ENCODE data around the gene MMS22L. TPM values are rescaled to one million over a fixed set of nuclear protein-coding genes. Genes with fewer than 3 reads are reported as not detected.

MMS22L gene
- total and polyA plus RNA-seq, 2 experiments from 2014 or later, result 11.7 to 49.5 TPM

- Mint-ChIP-seq H3K4me3 (no peak overlapping the region), H3K36me3 (ENCODE audit: low read depth) (0 out of 3 replicates have a peak, but pooled peaks cover 4% of the 10 kb centered on the region), H3K4me1 (peaks cover 10% of the 10 kb centered on the region; the same call in 2 of the 3 replicates), H3K9me3 (peaks cover 6% of the 10 kb centered on the region; the same call in 2 of the 3 replicates), H3K27ac (no peak overlapping the region), H3K27me3 (ENCODE audit: insufficient read depth, low read depth, poor library complexity) (no peaks in the 10 kb centered on the region)
- no peak overlapping the region for H3K4me2 ChIP-seq
- H3K4me3 ChIP-seq, result no peak overlapping the region
- no peak overlapping the region for H3K27ac ChIP-seq (ENCODE audit: low read depth)
- H3K27me3 ChIP-seq (ENCODE audit: insufficient read depth), result no peaks in the 10 kb centered on the region
- DNase-seq (ENCODE audit: low spot score) (no peak), ATAC-seq (no peak)
- no peaks in the 10 kb centered on the region for H3F3A ChIP-seq (replicated peaks; ENCODE audit: low read depth)
- no peaks in the 10 kb centered on the region for H3K79me2 ChIP-seq (replicated peaks; ENCODE audit: insufficient read depth)
- H4K20me1 ChIP-seq (replicated peaks; ENCODE audit: insufficient read depth), result no peaks in the 10 kb centered on the region
- no peaks in the 10 kb centered on the region for H3K36me3 ChIP-seq (ENCODE audit: insufficient read depth)
- no peak overlapping the region for H2AFZ ChIP-seq
- no peaks in the 10 kb centered on the region for H3K4me1 ChIP-seq (ENCODE audit: insufficient read depth)
- peaks cover 5% of the 10 kb centered on the region for H3K9me2 ChIP-seq (ENCODE audit: insufficient read depth)
- TF ChIP-seq, protein P1, sequence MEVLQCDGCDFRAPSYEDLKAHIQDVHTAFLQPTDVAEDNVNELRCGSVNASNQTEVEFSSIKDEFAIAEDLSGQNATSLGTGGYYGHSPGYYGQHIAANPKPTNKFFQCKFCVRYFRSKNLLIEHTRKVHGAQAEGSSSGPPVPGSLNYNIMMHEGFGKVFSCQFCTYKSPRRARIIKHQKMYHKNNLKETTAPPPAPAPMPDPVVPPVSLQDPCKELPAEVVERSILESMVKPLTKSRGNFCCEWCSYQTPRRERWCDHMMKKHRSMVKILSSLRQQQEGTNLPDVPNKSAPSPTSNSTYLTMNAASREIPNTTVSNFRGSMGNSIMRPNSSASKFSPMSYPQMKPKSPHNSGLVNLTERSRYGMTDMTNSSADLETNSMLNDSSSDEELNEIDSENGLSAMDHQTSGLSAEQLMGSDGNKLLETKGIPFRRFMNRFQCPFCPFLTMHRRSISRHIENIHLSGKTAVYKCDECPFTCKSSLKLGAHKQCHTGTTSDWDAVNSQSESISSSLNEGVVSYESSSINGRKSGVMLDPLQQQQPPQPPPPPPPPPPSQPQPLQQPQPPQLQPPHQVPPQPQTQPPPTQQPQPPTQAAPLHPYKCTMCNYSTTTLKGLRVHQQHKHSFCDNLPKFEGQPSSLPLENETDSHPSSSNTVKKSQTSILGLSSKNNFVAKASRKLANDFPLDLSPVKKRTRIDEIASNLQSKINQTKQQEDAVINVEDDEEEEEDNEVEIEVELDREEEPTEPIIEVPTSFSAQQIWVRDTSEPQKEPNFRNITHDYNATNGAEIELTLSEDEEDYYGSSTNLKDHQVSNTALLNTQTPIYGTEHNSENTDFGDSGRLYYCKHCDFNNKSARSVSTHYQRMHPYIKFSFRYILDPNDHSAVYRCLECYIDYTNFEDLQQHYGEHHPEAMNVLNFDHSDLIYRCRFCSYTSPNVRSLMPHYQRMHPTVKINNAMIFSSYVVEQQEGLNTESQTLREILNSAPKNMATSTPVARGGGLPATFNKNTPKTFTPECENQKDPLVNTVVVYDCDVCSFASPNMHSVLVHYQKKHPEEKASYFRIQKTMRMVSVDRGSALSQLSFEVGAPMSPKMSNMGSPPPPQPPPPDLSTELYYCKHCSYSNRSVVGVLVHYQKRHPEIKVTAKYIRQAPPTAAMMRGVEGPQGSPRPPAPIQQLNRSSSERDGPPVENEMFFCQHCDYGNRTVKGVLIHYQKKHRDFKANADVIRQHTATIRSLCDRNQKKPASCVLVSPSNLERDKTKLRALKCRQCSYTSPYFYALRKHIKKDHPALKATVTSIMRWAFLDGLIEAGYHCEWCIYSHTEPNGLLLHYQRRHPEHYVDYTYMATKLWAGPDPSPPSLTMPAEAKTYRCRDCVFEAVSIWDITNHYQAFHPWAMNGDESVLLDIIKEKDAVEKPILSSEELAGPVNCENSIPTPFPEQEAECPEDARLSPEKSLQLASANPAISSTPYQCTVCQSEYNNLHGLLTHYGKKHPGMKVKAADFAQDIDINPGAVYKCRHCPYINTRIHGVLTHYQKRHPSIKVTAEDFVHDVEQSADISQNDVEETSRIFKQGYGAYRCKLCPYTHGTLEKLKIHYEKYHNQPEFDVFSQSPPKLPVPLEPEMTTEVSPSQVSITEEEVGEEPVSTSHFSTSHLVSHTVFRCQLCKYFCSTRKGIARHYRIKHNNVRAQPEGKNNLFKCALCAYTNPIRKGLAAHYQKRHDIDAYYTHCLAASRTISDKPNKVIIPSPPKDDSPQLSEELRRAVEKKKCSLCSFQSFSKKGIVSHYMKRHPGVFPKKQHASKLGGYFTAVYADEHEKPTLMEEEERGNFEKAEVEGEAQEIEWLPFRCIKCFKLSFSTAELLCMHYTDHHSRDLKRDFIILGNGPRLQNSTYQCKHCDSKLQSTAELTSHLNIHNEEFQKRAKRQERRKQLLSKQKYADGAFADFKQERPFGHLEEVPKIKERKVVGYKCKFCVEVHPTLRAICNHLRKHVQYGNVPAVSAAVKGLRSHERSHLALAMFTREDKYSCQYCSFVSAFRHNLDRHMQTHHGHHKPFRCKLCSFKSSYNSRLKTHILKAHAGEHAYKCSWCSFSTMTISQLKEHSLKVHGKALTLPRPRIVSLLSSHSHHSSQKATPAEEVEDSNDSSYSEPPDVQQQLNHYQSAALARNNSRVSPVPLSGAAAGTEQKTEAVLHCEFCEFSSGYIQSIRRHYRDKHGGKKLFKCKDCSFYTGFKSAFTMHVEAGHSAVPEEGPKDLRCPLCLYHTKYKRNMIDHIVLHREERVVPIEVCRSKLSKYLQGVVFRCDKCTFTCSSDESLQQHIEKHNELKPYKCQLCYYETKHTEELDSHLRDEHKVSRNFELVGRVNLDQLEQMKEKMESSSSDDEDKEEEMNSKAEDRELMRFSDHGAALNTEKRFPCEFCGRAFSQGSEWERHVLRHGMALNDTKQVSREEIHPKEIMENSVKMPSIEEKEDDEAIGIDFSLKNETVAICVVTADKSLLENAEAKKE (CRISPR knock-in tag; IDR thresholded peaks at IDR 0.05), result no peak
- TF ChIP-seq EZH2 (IDR thresholded peaks at IDR 0.05; ENCODE audit: low read depth, unreplicated experiment) (no peak), JUNB (IDR thresholded peaks at IDR 0.05; ENCODE audit: unreplicated experiment) (no peak), ZNF331 (CRISPR knock-in tag; IDR thresholded peaks at IDR 0.05; ENCODE audit: low read depth) (no peak), ETS1 (IDR thresholded peaks at IDR 0.05) (no peak), STAT1 (IDR thresholded peaks at IDR 0.05; ENCODE audit: unreplicated experiment) (no peak)
Observed at GRCh38 chr6:97109444-97109843, 173.6 kb downstream of the MMS22L start.

Measured in GM23338 (cell line).